Bronchial epithelial cell (primary cell): ENCODE data around the gene RPS3A. TPM values are rescaled to one million over a fixed set of nuclear protein-coding genes. Genes with fewer than 3 reads are reported as not detected.

Source experiments
- DNase-seq: peaks from one replicate; pipeline ENCODE4 v3.0.0-alpha.2; 2010; ENCODE audit warnings: low read depth
- FAIRE-seq: peaks from 2 replicates; lab custom pipeline; 2011; peaks lifted over from hg19 to GRCh38; lab: Jason Lieb, UNC
- H3K27me3 ChIP-seq: 2 replicates; pipeline ENCODE4 v1.5.1; 2011; ENCODE audit warnings: low read length; ENCODE audit not compliant: control insufficient read depth, insufficient read depth
- H3K36me3 ChIP-seq: 2 replicates; pipeline ENCODE4 v1.5.1; 2011; ENCODE audit warnings: low read length; ENCODE audit not compliant: control insufficient read depth, insufficient read depth
- H3K4me3 ChIP-seq: 2 replicates; pipeline ENCODE4 v1.5.1; 2011; ENCODE audit warnings: mild to moderate bottlenecking, low read depth, low read length, control low read depth
- total RNA-seq: library from RNA; depleted of rRNA; stranded (reverse); fragments of >200 nt; gene quantifications from 2 replicates; pipeline ENCODE4 v1.2.1, GENCODE V29; 2014
- TF ChIP-seq, protein P1 (sequence below): IDR thresholded peaks from 2 replicates; pipeline ENCODE4 v1.5.1; 2011; ENCODE audit warnings: mild to moderate bottlenecking, moderate library complexity, low read length, control low read depth, inconsistent platforms; ENCODE audit not compliant: insufficient read depth, severe bottlenecking

RPS3A gene
- total RNA-seq, 1 donor from 2014 or later: 4,856 TPM

DNA sequence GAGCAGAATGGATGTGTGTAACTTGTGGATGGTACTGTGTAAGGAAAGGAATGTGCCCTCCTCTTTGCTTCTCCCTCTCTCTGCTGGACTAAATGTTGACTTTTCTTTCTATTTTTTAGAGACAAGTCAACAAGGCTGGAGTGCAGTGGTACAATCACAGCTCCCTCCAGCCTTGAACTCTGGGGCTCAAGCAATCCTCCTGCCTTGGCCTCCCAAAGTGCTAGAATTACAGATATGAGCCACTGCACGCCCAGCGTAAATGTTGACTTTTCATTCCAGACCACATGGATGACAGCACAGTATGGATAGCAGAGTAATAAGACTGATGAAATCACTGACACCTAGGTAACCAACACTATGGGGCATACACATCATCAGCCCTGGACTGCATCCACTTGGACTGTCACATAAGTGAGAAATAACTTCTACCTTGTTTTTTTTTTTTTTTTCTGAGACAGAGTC lies 5.1 kb upstream of the RPS3A start:
- no peak for FAIRE-seq
- Histone ChIP-seq H3K36me3 (no peaks in the 10 kb centered on the region), H3K4me3 (no peak overlapping the region), H3K27me3 (no peaks in the 10 kb centered on the region)
- TF ChIP-seq, protein P1, sequence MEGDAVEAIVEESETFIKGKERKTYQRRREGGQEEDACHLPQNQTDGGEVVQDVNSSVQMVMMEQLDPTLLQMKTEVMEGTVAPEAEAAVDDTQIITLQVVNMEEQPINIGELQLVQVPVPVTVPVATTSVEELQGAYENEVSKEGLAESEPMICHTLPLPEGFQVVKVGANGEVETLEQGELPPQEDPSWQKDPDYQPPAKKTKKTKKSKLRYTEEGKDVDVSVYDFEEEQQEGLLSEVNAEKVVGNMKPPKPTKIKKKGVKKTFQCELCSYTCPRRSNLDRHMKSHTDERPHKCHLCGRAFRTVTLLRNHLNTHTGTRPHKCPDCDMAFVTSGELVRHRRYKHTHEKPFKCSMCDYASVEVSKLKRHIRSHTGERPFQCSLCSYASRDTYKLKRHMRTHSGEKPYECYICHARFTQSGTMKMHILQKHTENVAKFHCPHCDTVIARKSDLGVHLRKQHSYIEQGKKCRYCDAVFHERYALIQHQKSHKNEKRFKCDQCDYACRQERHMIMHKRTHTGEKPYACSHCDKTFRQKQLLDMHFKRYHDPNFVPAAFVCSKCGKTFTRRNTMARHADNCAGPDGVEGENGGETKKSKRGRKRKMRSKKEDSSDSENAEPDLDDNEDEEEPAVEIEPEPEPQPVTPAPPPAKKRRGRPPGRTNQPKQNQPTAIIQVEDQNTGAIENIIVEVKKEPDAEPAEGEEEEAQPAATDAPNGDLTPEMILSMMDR: no peak
- peak; percentile 44 for DNase-seq

DNA sequence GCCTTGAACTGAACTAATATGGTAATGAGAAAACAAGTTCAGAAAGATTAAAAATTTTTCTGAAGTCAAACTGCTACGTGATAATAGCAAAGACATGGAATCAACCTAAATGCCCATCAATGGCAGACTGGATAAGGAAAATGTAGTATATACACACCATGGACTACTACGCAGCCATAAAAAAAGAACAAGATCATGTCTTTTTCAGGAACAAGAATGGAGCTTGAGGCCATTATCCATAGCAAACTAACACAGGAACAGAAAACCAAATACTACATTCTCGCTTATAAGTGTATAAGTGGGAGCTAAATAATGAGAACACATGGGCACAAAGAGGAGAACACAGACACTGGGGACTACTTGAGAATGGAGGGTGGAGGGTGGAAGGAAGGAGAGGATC lies 4.3 kb upstream of the RPS3A start:
- no peak overlapping the region for H3K4me3 ChIP-seq
- H3K27me3 ChIP-seq: no peaks in the 10 kb centered on the region
- DNase-seq (no peak), FAIRE-seq (no peak)
- TF ChIP-seq, protein P1: no peak
- H3K36me3 ChIP-seq: no peaks in the 10 kb centered on the region

DNA sequence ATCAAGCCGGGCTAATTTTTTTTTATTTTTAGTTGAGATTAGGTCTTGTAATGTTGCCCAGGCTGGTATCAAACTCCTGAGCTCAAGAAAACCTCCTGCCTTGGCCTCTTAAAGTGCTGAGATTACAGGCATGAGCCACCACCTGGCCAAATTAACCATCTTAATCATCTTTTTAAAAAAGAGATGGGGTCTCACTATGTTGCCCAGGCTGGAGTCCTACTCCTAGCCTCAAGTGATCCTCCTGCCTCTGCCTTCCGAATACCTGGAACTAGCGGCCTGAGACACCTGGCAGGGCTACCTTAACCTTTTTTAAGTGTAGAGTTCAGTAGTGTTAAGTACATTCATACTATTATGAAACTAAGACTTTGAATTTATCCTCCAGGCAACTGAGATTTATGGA lies 1.7 kb upstream of the RPS3A start:
- no peak for FAIRE-seq

DNA sequence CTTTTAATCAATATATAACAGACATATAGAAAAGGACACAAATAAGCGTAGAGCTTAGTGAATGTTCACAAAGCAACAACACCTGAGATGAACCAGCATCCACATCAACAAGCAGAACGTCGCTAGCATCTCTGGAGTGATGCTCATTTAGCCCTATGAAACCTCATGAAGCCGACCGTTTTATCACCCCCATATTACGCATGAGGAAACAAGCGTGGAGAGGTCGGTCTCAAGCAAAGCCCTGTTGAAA lies 524 bp upstream of the RPS3A start:
- peak overlapping the region; percentile 83 for H3K4me3 ChIP-seq
- no peak for FAIRE-seq
- H3K36me3 ChIP-seq: peaks cover 10% of the 10 kb centered on the region
- DNase-seq: no peak
- no peaks in the 10 kb centered on the region for H3K27me3 ChIP-seq
- TF ChIP-seq, protein P1: no peak

More for the DNA sequence above, 1.7 kb upstream of the RPS3A start:
- TF ChIP-seq, protein P1: no peak
- H3K4me3 ChIP-seq: no peak overlapping the region
- no peak for DNase-seq
- H3K36me3 ChIP-seq: peaks cover 6% of the 10 kb centered on the region
- no peaks in the 10 kb centered on the region for H3K27me3 ChIP-seq

DNA sequence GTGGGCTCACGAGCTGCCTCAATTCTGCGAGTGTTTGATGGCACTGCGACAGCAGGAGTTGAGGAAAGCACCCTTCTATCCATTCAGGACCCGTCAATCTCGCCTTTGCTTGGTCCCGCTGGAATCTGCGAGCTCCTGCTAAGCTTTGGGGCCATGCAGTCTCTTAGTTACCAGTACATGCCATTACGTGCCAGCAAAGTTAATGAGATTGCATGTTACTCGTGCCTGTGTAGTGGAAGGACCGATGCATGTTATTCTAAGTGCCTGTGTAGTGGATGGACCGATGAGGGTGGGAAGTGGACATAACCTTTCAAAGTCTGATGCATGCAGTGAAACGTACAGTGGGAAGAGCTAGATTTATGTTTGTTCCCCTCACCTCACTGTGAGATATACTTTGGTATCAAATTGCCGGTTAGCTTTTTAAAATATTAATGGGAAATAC lies 569 bp downstream of the RPS3A start:
- peak overlapping the region; percentile 83 for H3K4me3 ChIP-seq
- no peak for FAIRE-seq
- TF ChIP-seq, protein P1: no peak
- H3K36me3 ChIP-seq: peaks cover 12% of the 10 kb centered on the region
- peak; percentile 29 for DNase-seq
- no peaks in the 10 kb centered on the region for H3K27me3 ChIP-seq

DNA sequence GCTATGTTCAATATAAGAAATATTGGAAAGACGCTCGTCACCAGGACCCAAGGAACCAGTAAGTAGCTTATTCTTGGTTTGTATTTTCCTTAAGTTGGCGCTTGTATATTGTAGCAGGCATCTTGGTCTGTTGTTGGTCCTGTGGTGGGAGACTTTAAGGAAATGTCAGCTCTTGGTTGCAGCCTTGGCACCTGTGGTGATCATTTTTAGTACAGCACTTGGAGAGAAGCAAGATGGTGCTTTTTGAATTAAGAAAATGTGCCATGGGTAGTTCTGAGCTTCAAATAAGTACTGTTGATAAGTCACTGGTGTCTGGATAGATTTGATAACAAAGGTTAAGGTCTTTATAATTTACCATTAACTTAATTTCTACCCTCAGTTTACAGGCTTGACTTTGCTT lies 1.1 kb downstream of the RPS3A start:
- TF ChIP-seq, protein P1: no peak
- FAIRE-seq: no peak
- no peak for DNase-seq
- no peaks in the 10 kb centered on the region for H3K27me3 ChIP-seq
- peak overlapping the region; percentile 83 for H3K4me3 ChIP-seq
- H3K36me3 ChIP-seq: peaks cover 12% of the 10 kb centered on the region
